Sigmoid colon (tissue), 7 donors: ENCODE results near the gene ING3. TPM values are rescaled to one million over a fixed set of nuclear protein-coding genes. Genes with fewer than 3 reads are reported as not detected.

Experiments used
- DNase-seq: peaks from one replicate; pipeline ENCODE4 v3.0.0-alpha.2; 2019
- H3K27ac ChIP-seq, 4 donors: fragments of 200-600 bp; sonication (generic); one replicate each; pipeline ENCODE4 v1.5.1; 2016 to 2019; ENCODE audit warnings: mild to moderate bottlenecking in 1 of 4
- H3K27me3 ChIP-seq, 3 donors: fragments of 200-600 bp; sonication (generic); one replicate each; pipeline ENCODE4 v1.5.1; 2019; ENCODE audit warnings: mild to moderate bottlenecking in 1 of 3
- H3K36me3 ChIP-seq, 4 donors: fragments of 200-600 bp; sonication (generic); one replicate each; pipeline ENCODE4 v1.5.1; 2016 to 2019
- H3K4me1 ChIP-seq, 4 donors: fragments of 200-600 bp; sonication (generic); one replicate each; pipeline ENCODE4 v1.5.1; 2017 to 2019
- H3K4me3 ChIP-seq, 4 donors: fragments of 200-600 bp; sonication (generic); one replicate each; pipeline ENCODE4 v1.5.1; 2017 to 2019; ENCODE audit warnings: mild to moderate bottlenecking in 2 of 4, moderate library complexity in 1 of 4
- H3K9me3 ChIP-seq, 4 donors: fragments of 200-600 bp in 3 of 4; sonication (generic) in 3 of 4; one replicate each; pipeline versions ENCODE4 v1.5.1 to v1.6.1; 2013 to 2019
- CTCF ChIP-seq, 4 experiments: fragments of 450-650 bp in 3 of 4; fragments of 200-600 bp in 1 of 4; IDR thresholded peaks; one replicate each; pipeline ENCODE4 v1.5.1; 2016 to 2019; ENCODE audit warnings: antibody characterized with exemption in 4 of 4, mild to moderate bottlenecking in 3 of 4, moderate library complexity in 2 of 4
- EP300 ChIP-seq, 4 donors: sonication (generic); formaldehyde crosslinking; IDR thresholded peaks; one replicate each; pipeline ENCODE4 v1.6.1; 2017; ENCODE audit warnings: antibody characterized with exemption in 4 of 4
- POLR2A ChIP-seq, 2 donors: fragments of 450-650 bp; IDR thresholded peaks; one replicate each; pipeline ENCODE4 v1.6.1; 2016; ENCODE audit warnings: antibody characterized with exemption in 2 of 2, mild to moderate bottlenecking in 2 of 2, moderate library complexity in 2 of 2
- POLR2AphosphoS5 ChIP-seq, 4 donors: sonication (generic); formaldehyde crosslinking; IDR thresholded peaks; one replicate each; pipeline ENCODE4 v1.6.1; 2017; ENCODE audit warnings: antibody characterized with exemption in 4 of 4
- WGBS, 2 donors: extraction: QIAGEN DNeasy Blood & Tissue Kit; methylation state at CpG; one replicate each; pipeline ENCODE4 v1.1.7; 2013; 5-methylcytosine and 5-hydroxymethylcytosine counted together
- intact Hi-C: fragments of 100-400 bp; cut with DNase I; formaldehyde crosslinking; loops from one replicate; pipeline ENCODE4 v1.15.1; 2023
- polyA plus RNA-seq, 3 donors: library from polyadenylated mRNA; stranded (reverse); fragments of 200-250 nt; gene quantifications; one replicate each; pipeline ENCODE4 v1.2.3, GENCODE V29; 2013
- total RNA-seq, 4 donors: library from RNA; depleted of rRNA; stranded (reverse); fragments of >200 nt; gene quantifications; one replicate each; pipeline ENCODE4 v1.1.0, GENCODE V29; 2016
- donor health status: healthy with polysubstance abuse.
- donor health status: Bipolar disorder and iron deficiency.
- donor health status: healthy.

Gene ING3
- total and polyA plus RNA-seq, 7 donors = 9.6 to 33.1 (median 16.6) TPM

- peak overlapping the region in 3 of 4 donors; percentile 86 to 95 (median 89) for H3K27ac ChIP-seq
- H3K4me1 ChIP-seq = peaks cover 0 to 83% (median 57%) of the 10 kb centered on the region in 4 donors
- DNase-seq = no peak
- TF ChIP-seq POLR2A (IDR thresholded peaks at IDR 0.05) (no peak), EP300 (IDR thresholded peaks at IDR 0.05) (no peak), CTCF (IDR thresholded peaks at IDR 0.05) (no peak), POLR2AphosphoS5 (IDR thresholded peaks at IDR 0.05) (no peak)
- no peaks in the 10 kb centered on the region for H3K36me3 ChIP-seq
- H3K27me3 ChIP-seq = no peaks in the 10 kb centered on the region
- no peak overlapping the region for H3K4me3 ChIP-seq
- 54 to 81% methylated on average over 2 of the region's 2 CpGs for WGBS, 2 donors
- intact Hi-C loops = loop anchor here (2.0 kb wide), 1 partner anchor 27 kb away; no protein-coding TSS in a partner anchor
- no peaks in the 10 kb centered on the region for H3K9me3 ChIP-seq
Measured at GRCh38 chr7:120995654-120996053, 45.1 kb downstream of the ING3 start.

DNA sequence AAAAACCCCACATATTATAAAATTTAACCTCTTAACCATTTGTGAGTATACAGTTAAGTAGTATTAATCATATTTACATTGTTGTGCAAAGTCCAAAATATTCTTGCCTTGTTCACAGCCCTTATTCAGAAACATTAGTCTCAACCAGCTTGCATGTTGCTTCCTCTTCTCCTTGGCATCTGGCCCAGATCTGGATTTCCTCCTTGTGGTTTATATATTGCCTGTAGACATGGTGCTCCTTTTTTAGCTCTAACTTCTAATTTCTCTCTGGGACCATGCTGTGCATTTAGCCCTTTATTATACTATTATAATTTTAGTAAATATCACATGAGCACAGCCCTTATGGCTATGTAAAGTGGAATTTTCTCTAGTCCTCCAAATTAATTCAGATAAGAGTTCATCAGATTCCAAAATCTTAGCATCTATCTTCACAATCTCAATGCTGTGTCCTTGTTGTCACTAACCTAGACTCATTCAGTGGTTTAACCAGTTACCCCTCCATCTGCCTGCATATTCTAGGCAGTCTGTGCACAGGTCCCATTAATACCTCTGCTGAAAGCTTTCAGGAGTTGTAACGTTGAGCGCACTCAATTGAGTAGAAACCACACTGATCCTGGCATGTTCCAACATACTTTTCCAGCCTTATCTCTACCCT, 45.9 kb downstream of the ING3 start:
- DNase-seq = peak; percentile 93
- H3K27ac ChIP-seq = peak overlapping the region in 3 of 4 donors; percentile 86 to 95 (median 89)

DNA sequence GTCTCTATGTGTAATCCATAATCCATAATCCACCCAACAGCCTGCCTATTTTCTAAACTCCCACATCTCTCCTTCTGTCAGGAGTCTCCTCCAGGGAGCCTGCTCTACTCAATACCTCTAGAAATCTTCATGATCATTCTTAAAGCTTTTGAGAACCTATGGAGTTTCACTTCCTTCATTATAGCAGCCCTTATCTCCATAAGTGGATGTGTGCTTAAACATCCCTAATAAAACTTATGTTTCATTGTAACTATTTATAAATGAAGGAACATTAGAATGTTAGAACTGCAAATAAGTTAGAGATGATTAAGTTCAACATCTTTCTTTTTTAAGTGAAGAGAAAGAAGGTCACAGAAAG, 46.4 kb downstream of the ING3 start:
- H3K9me3 ChIP-seq = no peaks in the 10 kb centered on the region
- intact Hi-C loops = loop anchor here (2.0 kb wide), 1 partner anchor 26 kb away; no protein-coding TSS in a partner anchor
- H3K27me3 ChIP-seq = no peaks in the 10 kb centered on the region
- H3K36me3 ChIP-seq = no peaks in the 10 kb centered on the region
- peaks cover 0 to 89% (median 66%) of the 10 kb centered on the region in 4 donors for H3K4me1 ChIP-seq
- peak overlapping the region in 3 of 4 donors; percentile 86 to 95 (median 89) for H3K27ac ChIP-seq
- no peak for DNase-seq
- no peak overlapping the region for H3K4me3 ChIP-seq
- TF ChIP-seq EP300 (IDR thresholded peaks at IDR 0.05) (no peak), CTCF (IDR thresholded peaks at IDR 0.05) (no peak)

More for the DNA sequence above, 45.9 kb downstream of the ING3 start:
- H3K4me3 ChIP-seq = no peak overlapping the region
- no peaks in the 10 kb centered on the region for H3K9me3 ChIP-seq
- TF ChIP-seq POLR2AphosphoS5 (IDR thresholded peaks at IDR 0.05) (peak in 3 of 4 donors; percentile 63 to 67 (median 66)), EP300 (IDR thresholded peaks at IDR 0.05) (no peak), POLR2A (IDR thresholded peaks at IDR 0.05) (no peak), CTCF (IDR thresholded peaks at IDR 0.05) (no peak)
- H3K4me1 ChIP-seq = peaks cover 0 to 89% (median 65%) of the 10 kb centered on the region in 4 donors
- H3K27me3 ChIP-seq = no peaks in the 10 kb centered on the region
- WGBS, 2 donors = 70 to 91% methylated on average over 2 of the region's 2 CpGs
- intact Hi-C loops = loop anchor here (2.0 kb wide), 1 partner anchor 26 kb away; no protein-coding TSS in a partner anchor
- no peaks in the 10 kb centered on the region for H3K36me3 ChIP-seq

DNA sequence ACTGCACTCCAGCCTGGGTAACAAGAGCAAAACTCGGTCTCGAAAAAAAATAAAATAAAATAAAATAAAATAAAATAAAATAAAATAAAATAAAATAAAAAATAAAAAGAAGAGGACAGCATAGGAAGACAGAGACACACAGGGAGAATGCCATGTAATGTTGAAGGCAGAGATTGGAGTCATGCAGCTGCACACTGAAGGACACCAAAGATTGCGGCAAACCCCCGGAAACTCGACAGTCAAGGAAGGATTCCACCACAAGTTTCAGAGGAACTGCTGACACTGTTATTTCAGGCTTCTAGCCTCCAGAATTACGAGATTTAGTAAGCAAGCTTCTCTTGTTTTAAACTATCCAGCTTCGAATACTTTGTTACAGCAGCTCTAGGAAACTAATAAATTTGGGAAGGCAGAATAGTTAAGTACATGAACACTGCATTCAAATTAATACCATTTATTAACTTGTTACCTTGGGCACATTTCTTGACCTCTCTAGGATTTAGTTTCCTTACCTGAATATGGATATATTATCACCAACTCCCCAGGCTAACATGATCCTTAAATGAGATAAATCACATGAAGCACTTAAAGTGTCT, 47.4 kb downstream of the ING3 start:
- Histone ChIP-seq H3K27me3 (no peaks in the 10 kb centered on the region), H3K4me1 (peaks cover 0 to 89% (median 72%) of the 10 kb centered on the region in 4 donors), H3K4me3 (no peak overlapping the region), H3K36me3 (no peaks in the 10 kb centered on the region), H3K27ac (peak overlapping the region in 3 of 4 donors; percentile 86 to 95 (median 89)), H3K9me3 (no peaks in the 10 kb centered on the region)
- TF ChIP-seq CTCF (IDR thresholded peaks at IDR 0.05) (no peak), POLR2AphosphoS5 (IDR thresholded peaks at IDR 0.05) (peak in 1 of 4 donors; percentile 25)
- 82 to 84% methylated on average over 7 of the region's 7 CpGs for WGBS, 2 donors
- intact Hi-C loops = loop anchor here (2.0 kb wide), 1 partner anchor 25 kb away; no protein-coding TSS in a partner anchor
- peak; percentile 66 for DNase-seq
